HG03139 (cell line): ENCODE data around the gene IP6K2.
A peak's percentile ranks its signal among the peaks of the same experiment; 100 is the strongest.

Experiments
- ATAC-seq: cut with Tn5 transposase; IDR thresholded peaks from one replicate; pipeline ENCODE4 v1.9.1; 2021; ENCODE audit not compliant: unreplicated experiment

The IP6K2 gene

GRCh38 chr3:48690846-48691458, 26.1 kb downstream of the IP6K2 start:
- no peak for ATAC-seq

- no peak for ATAC-seq
Observed at GRCh38 chr3:48689384-48689783, 27.6 kb downstream of the IP6K2 start.

- ATAC-seq: no peak
Observed at GRCh38 chr3:48688737-48689075, 28.3 kb downstream of the IP6K2 start.

GRCh38 chr3:48688032-48688736, 28.8 kb downstream of the IP6K2 start:
- no peak for ATAC-seq

- ATAC-seq: no peak
Observed at GRCh38 chr3:48687220-48687678, 29.8 kb downstream of the IP6K2 start.

- ATAC-seq: no peak
Observed at GRCh38 chr3:48686538-48687219, 30.3 kb downstream of the IP6K2 start.

GRCh38 chr3:48685603-48686511, 31.2 kb downstream of the IP6K2 start, which contains the start of gene NCKIPSD:
Gene NCKIPSD, minus strand, starts transcription at chr3:48685915. Its CDS starts 108 bp downstream, at chr3:48685807.
- ATAC-seq: peak; percentile 69

- ATAC-seq: no peak
Observed at GRCh38 chr3:48685293-48685602, 31.8 kb downstream of the IP6K2 start.

- no peak for ATAC-seq
Observed at GRCh38 chr3:48684480-48685143, 32.4 kb downstream of the IP6K2 start.

- ATAC-seq: no peak
Observed at GRCh38 chr3:48684054-48684349, 33.0 kb downstream of the IP6K2 start.

- ATAC-seq: no peak
Observed at GRCh38 chr3:48682786-48683185, 34.2 kb downstream of the IP6K2 start.

GRCh38 chr3:48681974-48682610, 34.9 kb downstream of the IP6K2 start:
- no peak for ATAC-seq

GRCh38 chr3:48681541-48681880, 35.5 kb downstream of the IP6K2 start:
- ATAC-seq: no peak

- no peak for ATAC-seq
Observed at GRCh38 chr3:48680811-48681540, 36.0 kb downstream of the IP6K2 start.

GRCh38 chr3:48679411-48680391, 37.3 kb downstream of the IP6K2 start:
- ATAC-seq: no peak

GRCh38 chr3:48678566-48679380, 38.2 kb downstream of the IP6K2 start:
- no peak for ATAC-seq

- no peak for ATAC-seq
Observed at GRCh38 chr3:48678056-48678455, 39.0 kb downstream of the IP6K2 start.

GRCh38 chr3:48674505-48674904, 42.5 kb downstream of the IP6K2 start:
- ATAC-seq: no peak
